Activated naive CD8-positive, alpha-beta T cell (primary cell): ENCODE measurements around the gene GPC5.
"Not testable (repeated sequence)": the region's sequence is repeated elsewhere in the genome, so short reads cannot be mapped to it uniquely, and the experiment has no call there.

Experiments
- H3K27ac Mint-ChIP-seq: one replicate; pipeline ENCODE4 v1.8.0; 2021; ENCODE audit warnings: mixed read lengths
- H3K27me3 Mint-ChIP-seq: one replicate; pipeline ENCODE4 v1.8.0; 2021; ENCODE audit warnings: mixed read lengths
- H3K36me3 Mint-ChIP-seq: one replicate; pipeline ENCODE4 v1.8.0; 2021; ENCODE audit warnings: mixed read lengths
- H3K4me1 Mint-ChIP-seq: one replicate; pipeline ENCODE4 v1.8.0; 2021; ENCODE audit warnings: low read depth, mixed read lengths
- H3K4me3 Mint-ChIP-seq: one replicate; pipeline ENCODE4 v1.8.0; 2021; ENCODE audit warnings: mild to moderate bottlenecking, mixed read lengths
- H3K9me3 Mint-ChIP-seq: one replicate; pipeline ENCODE4 v1.8.0; 2021; ENCODE audit warnings: low read depth, mixed read lengths

GPC5 gene

GRCh38 chr13:91398413-91399188 is at the start of gene GPC5:
Gene GPC5 (plus strand): TSS chr13:91398621.
- H3K9me3 Mint-ChIP-seq = no peaks in the 10 kb centered on the region
- H3K27me3 Mint-ChIP-seq = peaks cover 41% of the 10 kb centered on the region
- peaks cover 12% of the 10 kb centered on the region for H3K4me1 Mint-ChIP-seq
- no peaks in the 10 kb centered on the region for H3K36me3 Mint-ChIP-seq
- H3K27ac Mint-ChIP-seq = no peak within 1 kb of the TSS
- H3K4me3 Mint-ChIP-seq = peak within 1 kb of the TSS; percentile 82

GRCh38 chr13:91348906-91349435 is 49.5 kb upstream of the GPC5 start:
- Mint-ChIP-seq H3K27ac (peak overlapping the region; percentile 98), H3K4me1 (peaks cover 59% of the 10 kb centered on the region), H3K4me3 (peak overlapping the region; percentile 99), H3K36me3 (peaks cover 32% of the 10 kb centered on the region), H3K27me3 (no peaks in the 10 kb centered on the region), H3K9me3 (no peaks in the 10 kb centered on the region)

- H3K9me3 Mint-ChIP-seq = no peaks in the 10 kb centered on the region
- peak overlapping the region; percentile 98 for H3K27ac Mint-ChIP-seq
- peaks cover 36% of the 10 kb centered on the region for H3K36me3 Mint-ChIP-seq
- peaks cover 64% of the 10 kb centered on the region for H3K4me1 Mint-ChIP-seq
- peak overlapping the region; percentile 99 for H3K4me3 Mint-ChIP-seq
- no peaks in the 10 kb centered on the region for H3K27me3 Mint-ChIP-seq
Measured at GRCh38 chr13:91349992-91350911, 48.2 kb upstream of the GPC5 start.

- Mint-ChIP-seq H3K27me3 (no peaks in the 10 kb centered on the region), H3K4me3 (peak overlapping the region; percentile 99), H3K27ac (peak overlapping the region; percentile 98), H3K9me3 (no peaks in the 10 kb centered on the region), H3K4me1 (peaks cover 66% of the 10 kb centered on the region), H3K36me3 (peaks cover 44% of the 10 kb centered on the region)
Measured at GRCh38 chr13:91351123-91351522, 47.3 kb upstream of the GPC5 start.

GRCh38 chr13:91351980-91352379 is 46.4 kb upstream of the GPC5 start:
- peaks cover 72% of the 10 kb centered on the region for H3K4me1 Mint-ChIP-seq
- peak overlapping the region; percentile 99 for H3K4me3 Mint-ChIP-seq
- peaks cover 50% of the 10 kb centered on the region for H3K36me3 Mint-ChIP-seq
- H3K27me3 Mint-ChIP-seq = no peaks in the 10 kb centered on the region
- peak overlapping the region; percentile 98 for H3K27ac Mint-ChIP-seq
- H3K9me3 Mint-ChIP-seq = no peaks in the 10 kb centered on the region

GRCh38 chr13:91352891-91353290 is 45.5 kb upstream of the GPC5 start:
- peak overlapping the region; percentile 99 for H3K4me3 Mint-ChIP-seq
- H3K4me1 Mint-ChIP-seq = peaks cover 74% of the 10 kb centered on the region
- not testable (repeated sequence) for H3K9me3 Mint-ChIP-seq

GRCh38 chr13:91353494-91353893 is 44.9 kb upstream of the GPC5 start:
- H3K27me3 Mint-ChIP-seq = no peaks in the 10 kb centered on the region
- peaks cover 50% of the 10 kb centered on the region for H3K36me3 Mint-ChIP-seq
- H3K4me1 Mint-ChIP-seq = peaks cover 77% of the 10 kb centered on the region
- H3K27ac Mint-ChIP-seq = peak overlapping the region; percentile 76
- H3K9me3 Mint-ChIP-seq = no peaks in the 10 kb centered on the region
- peak overlapping the region; percentile 99 for H3K4me3 Mint-ChIP-seq

More at GRCh38 chr13:91352891-91353290, 45.5 kb upstream of the GPC5 start:
- Mint-ChIP-seq H3K27ac (peak overlapping the region; percentile 76), H3K36me3 (peaks cover 50% of the 10 kb centered on the region)
- H3K27me3 Mint-ChIP-seq = not testable (repeated sequence)

GRCh38 chr13:91355099-91355825 is 43.2 kb upstream of the GPC5 start:
- no peaks in the 10 kb centered on the region for H3K9me3 Mint-ChIP-seq
- H3K27ac Mint-ChIP-seq = peak overlapping the region; percentile 80
- H3K27me3 Mint-ChIP-seq = no peaks in the 10 kb centered on the region
- peaks cover 68% of the 10 kb centered on the region for H3K4me1 Mint-ChIP-seq
- peak overlapping the region; percentile 64 for H3K4me3 Mint-ChIP-seq
- H3K36me3 Mint-ChIP-seq = peaks cover 40% of the 10 kb centered on the region

GRCh38 chr13:91355826-91356710 is 42.4 kb upstream of the GPC5 start:
- no peaks in the 10 kb centered on the region for H3K27me3 Mint-ChIP-seq
- peak overlapping the region; percentile 80 for H3K27ac Mint-ChIP-seq
- H3K36me3 Mint-ChIP-seq = peaks cover 32% of the 10 kb centered on the region
- H3K4me1 Mint-ChIP-seq = peaks cover 60% of the 10 kb centered on the region
- no peaks in the 10 kb centered on the region for H3K9me3 Mint-ChIP-seq
- H3K4me3 Mint-ChIP-seq = peak overlapping the region; percentile 62

- H3K9me3 Mint-ChIP-seq = no peaks in the 10 kb centered on the region
- peak overlapping the region; percentile 80 for H3K27ac Mint-ChIP-seq
- H3K4me3 Mint-ChIP-seq = no peak overlapping the region
- no peaks in the 10 kb centered on the region for H3K27me3 Mint-ChIP-seq
- H3K4me1 Mint-ChIP-seq = peaks cover 50% of the 10 kb centered on the region
- H3K36me3 Mint-ChIP-seq = peaks cover 25% of the 10 kb centered on the region
Measured at GRCh38 chr13:91356919-91357612, 41.4 kb upstream of the GPC5 start.

- Mint-ChIP-seq H3K4me1 (peaks cover 45% of the 10 kb centered on the region), H3K36me3 (peaks cover 23% of the 10 kb centered on the region), H3K9me3 (no peaks in the 10 kb centered on the region), H3K27ac (peak overlapping the region; percentile 80), H3K27me3 (no peaks in the 10 kb centered on the region), H3K4me3 (no peak overlapping the region)
Measured at GRCh38 chr13:91357613-91358386, 40.6 kb upstream of the GPC5 start.

GRCh38 chr13:91358387-91358782 is 40.0 kb upstream of the GPC5 start:
- Mint-ChIP-seq H3K27me3 (no peaks in the 10 kb centered on the region), H3K27ac (peak overlapping the region; percentile 80), H3K4me1 (peaks cover 41% of the 10 kb centered on the region), H3K9me3 (no peaks in the 10 kb centered on the region), H3K36me3 (peaks cover 20% of the 10 kb centered on the region), H3K4me3 (no peak overlapping the region)

GRCh38 chr13:91359111-91359510 is 39.3 kb upstream of the GPC5 start:
- peaks cover 18% of the 10 kb centered on the region for H3K36me3 Mint-ChIP-seq
- no peak overlapping the region for H3K27ac Mint-ChIP-seq
- no peak overlapping the region for H3K4me3 Mint-ChIP-seq
- no peaks in the 10 kb centered on the region for H3K9me3 Mint-ChIP-seq
- H3K27me3 Mint-ChIP-seq = no peaks in the 10 kb centered on the region
- H3K4me1 Mint-ChIP-seq = peaks cover 37% of the 10 kb centered on the region
